NCI-H1417 treated with DMSO at 0.1 percent for 48 hours (cell line): ENCODE results near the gene KLC4.
A peak's percentile ranks its signal among the peaks of the same experiment; 100 is the strongest.
"Not testable (repeated sequence)": the region's sequence is repeated elsewhere in the genome, so short reads cannot be mapped to it uniquely, and the experiment has no call there.

ENCODE experiments used
- DNase-seq: peaks from one replicate; lab custom pipeline; 2025; lab: John Stamatoyannopoulos, UW

KLC4 gene

DNA sequence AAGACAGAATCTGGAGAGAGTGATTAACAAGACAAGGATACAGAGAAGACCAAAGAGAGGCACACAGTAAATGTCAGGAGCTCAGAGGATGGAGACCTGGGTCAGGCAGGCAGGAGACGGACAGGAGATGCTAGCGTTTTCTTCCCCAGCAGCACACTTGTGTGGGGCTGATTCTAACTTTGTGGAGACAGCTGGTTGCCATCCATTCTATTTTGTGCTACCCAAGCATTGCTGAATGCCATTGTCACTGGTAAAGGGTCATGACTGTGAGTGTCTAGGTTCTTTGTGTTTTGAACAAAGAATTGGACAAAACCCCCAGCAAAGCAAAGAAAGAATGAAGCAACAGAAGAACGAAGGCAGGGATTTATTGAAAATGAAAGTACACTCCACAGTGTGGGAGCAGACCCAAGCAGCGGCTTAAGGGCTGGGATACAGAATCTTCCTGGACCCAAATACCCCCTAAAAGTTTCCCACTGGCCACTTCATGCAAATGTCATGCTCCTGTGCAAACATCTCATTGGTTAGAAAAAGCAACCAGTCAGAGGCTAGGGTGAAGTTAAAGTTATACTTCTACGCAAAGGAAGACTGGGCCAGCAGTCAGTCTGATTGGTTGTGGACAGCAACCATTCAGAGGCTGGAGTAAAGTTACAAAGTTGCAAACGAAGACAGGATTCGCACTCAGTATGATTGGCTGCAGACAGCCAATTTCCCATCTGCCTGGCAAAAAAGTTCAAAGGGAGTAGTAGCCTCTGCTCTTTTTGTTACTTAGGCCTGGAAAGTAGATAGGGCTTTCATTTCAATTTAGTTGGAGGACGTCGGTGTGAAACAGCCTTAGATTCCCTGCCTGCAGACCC lies 34.2 kb downstream of the KLC4 start:
- DNase-seq = no peak

DNA sequence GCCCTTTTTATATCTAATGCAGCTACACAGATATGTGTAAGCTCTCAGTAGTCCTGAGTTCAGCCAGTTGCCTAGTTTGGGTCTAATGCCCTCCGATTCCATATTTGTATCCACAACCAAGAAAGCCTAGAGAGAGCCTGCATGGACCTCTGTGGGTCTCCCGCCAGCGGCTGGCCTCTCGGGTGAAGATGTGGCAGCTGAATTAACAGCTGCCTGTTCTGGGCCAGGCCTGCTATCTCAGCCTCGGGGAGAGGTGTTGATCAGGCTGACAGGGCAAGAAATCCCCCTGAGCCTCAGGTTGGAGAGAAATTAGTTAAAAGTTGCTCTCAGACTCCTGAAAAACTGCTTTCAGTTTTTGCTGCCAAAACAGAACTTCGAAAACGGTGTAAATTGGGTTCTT lies 36.5 kb downstream of the KLC4 start:
- DNase-seq = no peak

DNA sequence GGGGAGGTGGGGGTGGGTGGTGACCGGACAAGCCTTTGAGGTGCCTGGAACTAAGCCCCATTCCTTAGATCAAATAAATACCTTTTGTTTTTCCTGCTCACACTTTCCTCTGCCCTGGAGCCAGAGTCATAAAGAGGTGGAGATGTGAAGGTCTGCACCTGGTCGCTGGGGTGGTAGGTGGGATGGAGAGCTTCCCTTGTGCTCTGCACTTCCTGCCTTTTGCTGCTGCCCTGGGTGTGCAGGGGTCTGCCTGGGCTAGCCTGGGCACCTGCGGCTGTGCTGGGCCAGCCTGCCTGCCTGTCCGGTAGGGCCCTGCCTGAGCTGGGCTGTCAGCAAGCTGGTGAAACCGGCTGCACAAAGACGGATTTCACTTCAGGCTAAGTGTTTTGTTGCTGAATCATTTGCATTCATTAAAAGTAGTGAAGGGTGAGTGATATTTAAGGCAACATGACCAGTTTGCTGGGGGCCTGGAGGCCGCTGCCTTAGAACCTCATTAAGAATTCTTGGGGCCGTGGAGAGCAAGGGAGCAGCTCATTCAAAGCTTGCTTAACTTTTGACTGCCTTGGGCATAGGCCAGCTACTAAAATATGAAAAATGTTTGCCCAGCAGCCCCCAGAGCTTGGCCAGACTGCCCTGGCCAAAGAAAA lies 37.1 kb downstream of the KLC4 start:
- no peak for DNase-seq

DNA sequence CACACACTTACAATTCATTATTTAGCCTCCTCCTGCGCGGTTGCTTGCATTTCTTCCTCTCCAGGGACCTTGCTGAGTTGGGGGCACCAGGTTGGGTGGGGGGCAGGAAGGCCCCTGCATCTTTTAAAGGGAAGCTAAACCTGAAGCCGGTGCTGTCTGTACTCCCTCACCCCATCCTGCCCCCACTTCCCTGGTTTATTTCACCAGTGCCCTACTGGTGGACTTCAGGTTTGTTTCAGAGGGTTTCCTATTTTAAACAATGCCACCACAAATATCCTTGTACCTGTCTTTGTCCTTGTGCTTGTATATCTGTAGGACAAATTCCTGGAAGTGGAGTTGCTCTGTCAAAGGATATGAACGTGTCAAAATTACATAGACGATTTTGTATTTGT lies 37.7 kb downstream of the KLC4 start:
- no peak for DNase-seq

DNA sequence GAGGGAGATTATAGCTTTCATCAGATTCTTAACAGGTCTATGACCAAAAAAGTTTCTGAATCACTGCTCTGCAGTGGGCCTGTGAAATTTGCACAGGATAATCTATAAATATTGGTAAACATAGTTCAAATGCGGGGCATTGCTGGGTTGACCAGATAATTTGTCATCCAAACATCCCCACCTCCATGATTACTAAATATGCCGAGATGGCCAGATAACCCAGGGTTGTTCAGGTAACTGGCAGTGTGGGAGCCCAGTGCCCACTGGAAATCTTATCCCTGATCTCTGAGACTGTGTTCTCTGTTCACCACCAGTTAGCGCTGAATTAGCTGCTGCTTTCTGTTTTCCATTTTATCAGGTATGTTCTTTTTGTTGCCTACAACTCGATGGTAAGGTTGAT lies 38.1 kb downstream of the KLC4 start:
- no peak for DNase-seq

DNA sequence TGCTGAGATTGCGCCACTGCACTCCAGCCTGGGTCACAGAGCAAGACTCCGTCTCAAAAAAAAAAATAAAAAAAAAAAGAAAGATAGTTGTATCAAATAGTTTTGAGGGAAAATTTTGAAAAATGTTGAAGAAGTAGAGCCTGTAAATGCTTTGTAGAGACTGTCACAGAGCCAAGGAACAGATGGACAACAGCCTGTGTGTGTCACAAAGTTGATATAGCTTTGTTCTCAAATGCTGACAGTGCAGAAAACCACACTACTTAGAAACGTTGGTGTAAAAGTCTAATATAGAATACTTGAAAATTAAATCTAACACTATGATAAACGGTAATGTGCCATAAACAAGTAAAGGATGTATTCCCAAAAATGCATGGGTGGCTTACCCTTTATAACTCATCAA lies 42.1 kb downstream of the KLC4 start:
- DNase-seq = no peak

DNA sequence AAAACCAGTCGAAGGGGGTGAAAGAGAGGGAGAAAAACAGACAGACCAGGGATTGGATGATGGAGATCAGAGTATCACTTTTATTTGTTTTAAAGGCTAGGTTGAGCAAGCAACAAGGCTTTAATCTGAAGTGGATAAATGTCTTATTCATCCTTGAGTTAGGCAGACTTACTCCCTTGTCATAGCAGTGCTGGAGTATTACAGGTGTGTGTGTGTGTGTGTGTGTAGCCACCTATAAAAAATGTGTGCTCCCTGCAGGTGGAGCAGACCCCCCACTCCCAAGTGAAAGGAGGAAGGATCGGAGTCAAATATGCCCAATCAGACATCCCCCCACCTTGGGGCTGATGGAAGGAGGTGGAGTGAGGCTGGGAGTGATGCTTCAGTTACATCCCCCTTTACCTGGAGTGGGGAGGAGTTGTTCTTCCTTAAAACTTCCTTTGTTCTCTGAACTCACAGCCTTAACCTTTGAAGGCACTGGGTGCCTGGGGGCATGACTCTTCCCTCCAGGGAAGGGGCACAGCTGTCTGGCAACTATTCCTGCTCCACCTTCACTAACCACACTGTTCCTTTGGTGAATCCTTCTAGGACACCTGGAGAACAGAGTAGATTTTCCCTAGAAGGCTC lies 43.9 kb downstream of the KLC4 start:
- no peak for DNase-seq

DNA sequence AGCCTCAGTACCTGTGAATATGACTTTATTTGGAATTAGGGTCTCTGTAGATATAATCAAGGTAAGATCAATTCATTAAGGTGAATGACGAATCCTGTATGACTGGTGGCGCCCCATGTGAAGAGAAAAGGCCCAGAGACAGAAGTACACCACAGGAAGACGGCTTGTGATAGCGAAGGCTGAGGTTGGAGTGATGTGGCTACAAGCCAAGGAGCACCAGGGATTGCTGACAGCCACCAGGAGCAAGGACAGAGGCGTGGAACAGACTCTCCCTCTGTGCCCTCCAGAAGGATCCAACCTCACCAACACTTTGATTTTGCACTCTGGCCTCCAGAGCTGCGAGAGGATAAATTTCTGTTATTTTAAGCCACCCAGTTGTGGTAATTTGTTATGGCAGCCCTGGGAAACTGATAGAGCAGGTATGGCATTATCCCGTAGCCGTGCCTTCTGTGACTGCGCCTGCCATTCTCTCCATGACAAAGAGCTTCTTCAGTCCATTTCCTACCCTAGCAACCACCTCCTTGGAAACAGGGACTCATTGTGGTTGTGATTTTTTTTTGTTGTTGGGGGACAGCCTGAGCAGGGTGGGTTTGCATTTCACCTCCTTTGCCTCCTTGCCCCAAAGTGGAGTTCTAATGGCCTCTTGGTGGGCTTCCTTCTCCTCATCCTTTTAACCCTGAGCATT lies 46.2 kb downstream of the KLC4 start:
- DNase-seq = no peak

DNA sequence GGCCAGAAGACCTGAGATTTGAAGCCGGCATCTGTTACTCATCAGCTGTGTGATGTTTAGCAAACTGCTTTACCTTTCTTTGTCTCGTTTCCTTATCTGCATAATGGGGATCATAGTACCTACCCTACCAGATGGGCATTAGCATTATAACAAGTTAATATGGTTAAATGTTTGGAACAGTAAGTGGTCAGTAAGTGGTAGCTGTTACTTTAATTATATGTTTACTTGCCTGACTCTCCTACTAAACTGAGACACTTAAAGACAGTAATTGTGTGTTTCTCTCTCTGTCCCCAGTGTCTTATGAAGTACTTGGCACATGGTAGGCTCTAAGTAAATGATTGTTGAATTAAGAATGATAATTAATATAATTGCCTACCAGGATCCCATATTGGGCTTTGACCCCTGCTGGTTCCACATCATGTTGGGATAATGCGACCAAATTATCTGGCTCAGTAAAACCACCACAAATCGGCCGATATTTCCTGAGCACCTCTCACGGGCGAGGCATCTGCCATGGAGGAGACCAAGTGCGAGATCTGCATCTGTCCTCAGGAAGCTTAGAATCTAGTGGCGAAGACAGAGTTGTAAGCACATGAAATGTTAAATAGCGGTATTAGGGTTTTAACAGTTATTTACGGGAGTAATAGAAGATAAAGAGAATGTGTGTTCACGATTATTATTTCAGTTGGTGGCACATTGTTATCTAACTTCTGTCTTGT lies 48.1 kb downstream of the KLC4 start:
- peak; percentile 80 for DNase-seq

DNA sequence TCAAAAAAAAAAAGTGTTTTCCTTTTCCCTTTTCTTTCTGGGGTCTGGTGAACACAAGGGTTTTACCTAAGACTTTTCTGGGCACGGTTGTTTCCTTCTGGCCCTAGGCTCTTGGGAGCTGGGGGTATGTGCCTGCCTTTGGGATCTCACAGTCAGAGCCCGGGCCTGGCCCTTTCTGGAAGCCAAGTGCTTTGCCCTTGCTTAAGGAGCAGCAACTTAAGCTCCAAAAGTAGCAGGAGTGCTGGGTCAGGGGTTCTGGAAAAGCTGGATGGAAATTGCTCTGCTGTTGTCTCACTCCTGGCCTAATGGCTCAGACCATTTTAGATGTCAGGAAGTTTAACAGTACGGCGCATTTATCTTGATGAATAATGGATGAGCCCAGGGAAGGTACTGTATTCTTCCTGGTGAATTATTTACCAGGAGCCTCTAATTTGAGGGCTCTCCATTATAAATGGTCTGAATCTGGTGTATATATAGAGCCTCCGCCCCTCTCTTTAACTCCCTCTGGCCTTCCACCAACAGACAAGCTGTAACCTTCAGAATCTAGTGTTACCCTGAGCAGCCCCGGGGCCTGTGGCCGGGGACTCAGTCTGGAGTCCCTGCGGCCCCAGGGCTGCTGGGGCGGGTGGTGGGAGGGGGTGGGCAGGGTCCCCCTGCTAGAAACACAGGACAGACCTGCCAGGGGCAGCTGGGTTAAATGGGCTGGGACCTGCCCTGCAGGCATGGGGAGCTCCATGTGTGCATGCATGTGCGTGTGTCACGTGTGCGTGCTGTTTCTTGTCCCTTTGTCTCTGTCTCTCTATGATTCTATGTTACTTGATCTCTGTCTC lies 54.2 kb downstream of the KLC4 start:
- no peak for DNase-seq

DNA sequence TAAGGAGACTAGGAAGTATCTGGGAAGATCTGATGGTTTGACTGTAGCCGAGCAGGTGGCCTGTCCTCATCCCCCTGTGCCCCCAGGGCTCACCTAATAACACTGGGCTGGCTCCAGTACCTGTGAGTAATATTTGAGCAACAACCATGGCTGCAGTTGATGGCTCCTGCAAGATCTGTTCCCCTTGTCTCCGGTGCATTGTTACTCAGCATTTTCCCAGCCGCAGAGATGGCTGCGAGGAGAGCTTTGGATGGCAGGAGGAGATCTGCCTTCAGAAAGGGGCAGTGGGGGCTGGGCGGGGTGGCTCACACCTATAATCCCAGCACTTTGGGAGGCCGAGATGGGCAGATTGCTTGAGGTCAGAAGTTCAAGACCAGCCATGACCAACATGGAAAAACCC lies 55.9 kb downstream of the KLC4 start:
- DNase-seq = no peak

DNA sequence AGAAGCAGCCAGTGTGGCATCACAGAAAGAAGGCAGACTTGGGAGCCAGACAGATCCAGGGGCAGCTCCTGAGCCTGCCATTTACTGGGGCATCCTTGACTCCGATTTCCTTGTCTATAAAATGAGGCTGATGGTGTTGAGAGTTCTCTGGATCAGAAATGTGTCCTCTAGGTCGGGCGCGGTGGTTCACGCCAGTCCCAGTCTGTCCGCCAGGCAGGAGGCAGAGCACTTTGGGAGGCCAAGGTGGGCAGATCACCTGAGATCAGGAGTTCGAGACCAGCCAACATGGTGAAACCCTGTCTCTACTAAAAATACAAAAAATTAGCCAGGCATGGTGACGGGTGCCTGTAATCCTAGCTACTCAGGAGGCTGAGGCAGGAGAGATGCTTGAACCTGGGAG lies 58.0 kb downstream of the KLC4 start:
- DNase-seq = not testable (repeated sequence)

DNA sequence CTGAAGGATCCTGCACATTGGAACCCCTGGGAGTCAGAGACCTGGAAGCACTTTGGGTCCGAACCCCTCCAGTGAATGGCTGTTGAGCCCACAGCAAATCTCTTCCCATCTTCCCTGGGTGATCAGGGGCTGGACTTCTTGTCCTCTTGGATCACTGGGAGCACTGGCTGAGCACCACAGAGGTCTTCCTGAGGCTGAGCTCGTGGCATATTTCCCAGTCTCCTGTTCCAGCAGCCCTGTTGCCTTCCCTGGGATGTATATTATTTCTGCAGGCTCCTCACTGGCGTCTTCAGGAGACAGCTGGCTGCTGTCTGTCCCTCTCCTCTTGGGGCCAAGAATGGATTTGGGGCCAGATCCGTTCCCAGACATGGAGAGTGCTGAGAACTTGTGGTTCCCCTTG lies 60.1 kb downstream of the KLC4 start:
- no peak for DNase-seq

DNA sequence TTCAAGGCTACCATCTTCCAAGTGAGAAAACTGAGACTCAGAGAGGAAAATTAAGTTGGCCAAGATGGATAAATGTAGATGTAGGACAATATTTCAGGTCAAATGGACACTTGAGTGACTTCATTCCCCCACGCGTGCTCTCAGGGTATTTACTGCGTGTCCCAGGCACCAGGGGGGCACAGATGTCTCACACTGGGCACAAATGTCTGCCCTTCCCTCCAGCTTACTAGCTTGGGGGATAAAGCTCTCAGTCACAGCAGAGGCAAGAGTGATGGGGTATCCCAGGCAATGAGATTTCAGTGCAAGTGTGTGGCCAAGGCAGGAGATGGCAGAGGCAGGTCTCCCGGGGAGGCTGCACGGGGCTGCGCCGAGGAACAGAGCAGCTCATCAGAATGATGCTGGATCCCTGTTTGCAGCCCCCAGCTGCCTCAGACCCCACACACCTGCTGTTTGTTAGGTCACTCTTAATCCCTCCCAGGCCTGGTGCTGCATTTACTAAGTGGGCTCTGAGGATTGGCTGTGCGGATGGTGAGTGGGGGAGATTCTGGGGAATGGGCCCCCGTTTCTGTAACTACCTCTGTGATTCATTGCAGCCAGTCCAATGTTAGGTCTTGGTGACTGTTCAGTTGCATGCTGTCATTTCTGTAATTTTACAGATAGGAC lies 60.8 kb downstream of the KLC4 start:
- DNase-seq = no peak

DNA sequence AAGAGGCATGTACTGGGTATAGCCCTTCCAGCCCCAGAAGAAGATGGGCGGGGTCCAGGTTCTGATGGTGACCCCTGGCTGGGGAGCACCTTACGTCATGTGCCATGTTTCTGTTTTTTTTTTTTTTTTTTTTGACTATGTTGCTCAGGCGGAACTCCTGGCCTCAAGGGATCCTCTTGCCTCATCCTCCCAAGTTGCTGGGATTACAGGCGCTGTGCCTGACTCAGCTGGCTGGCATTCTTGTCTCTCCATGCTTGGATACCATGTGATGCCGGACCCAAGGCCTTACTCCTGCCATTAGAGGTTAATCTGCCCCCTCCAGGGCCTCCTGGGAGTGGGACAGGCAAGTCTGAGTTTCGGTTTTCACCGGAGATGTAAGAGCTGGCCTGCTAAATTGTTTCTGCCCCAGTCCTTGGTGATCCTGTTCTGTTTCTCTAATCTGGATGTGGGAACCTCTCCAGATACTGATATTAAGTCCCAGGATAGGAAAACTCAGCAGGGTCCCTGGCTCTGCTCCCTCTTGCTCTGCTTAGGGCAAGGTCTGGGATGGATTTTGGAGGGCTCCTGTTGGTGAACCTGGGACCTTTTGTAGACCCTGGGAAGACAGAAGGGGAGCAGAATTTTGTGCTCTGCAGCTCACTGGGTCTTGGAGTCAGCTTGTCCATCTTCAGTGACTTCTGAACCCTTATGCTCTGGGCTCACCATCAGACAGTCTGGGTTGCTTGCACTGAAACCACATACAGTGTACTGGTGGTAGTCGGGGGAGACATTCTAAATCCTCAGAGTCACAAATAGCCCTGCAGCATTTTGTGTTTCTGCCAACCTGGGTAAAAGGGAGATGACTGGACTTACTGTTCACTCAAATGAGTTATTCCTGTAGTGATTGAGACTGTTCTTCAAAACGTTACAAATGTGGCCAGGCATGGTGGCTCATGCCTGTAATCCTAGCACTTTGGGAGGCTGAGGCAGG lies 61.8 kb downstream of the KLC4 start:
- DNase-seq = no peak

DNA sequence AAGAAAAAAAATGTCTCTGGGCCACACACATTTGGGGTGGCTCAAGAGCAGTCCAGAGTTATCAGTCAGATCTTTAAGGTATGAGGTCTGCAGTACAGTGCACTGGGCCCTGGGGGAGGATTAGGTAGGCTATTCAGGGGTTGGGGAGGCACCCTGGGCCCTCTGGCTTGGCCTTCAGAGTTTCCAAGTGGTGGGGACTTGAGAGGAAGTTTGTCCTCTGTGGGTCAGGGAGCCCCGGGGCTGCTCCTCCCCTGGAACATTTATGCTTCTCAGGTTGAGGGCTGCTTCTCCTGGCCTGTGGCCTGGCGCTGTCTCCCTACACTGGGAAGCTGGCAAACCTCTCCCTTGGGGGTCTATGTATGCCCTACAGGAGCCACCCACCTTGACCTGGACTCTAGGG lies 62.7 kb downstream of the KLC4 start:
- no peak for DNase-seq

DNA sequence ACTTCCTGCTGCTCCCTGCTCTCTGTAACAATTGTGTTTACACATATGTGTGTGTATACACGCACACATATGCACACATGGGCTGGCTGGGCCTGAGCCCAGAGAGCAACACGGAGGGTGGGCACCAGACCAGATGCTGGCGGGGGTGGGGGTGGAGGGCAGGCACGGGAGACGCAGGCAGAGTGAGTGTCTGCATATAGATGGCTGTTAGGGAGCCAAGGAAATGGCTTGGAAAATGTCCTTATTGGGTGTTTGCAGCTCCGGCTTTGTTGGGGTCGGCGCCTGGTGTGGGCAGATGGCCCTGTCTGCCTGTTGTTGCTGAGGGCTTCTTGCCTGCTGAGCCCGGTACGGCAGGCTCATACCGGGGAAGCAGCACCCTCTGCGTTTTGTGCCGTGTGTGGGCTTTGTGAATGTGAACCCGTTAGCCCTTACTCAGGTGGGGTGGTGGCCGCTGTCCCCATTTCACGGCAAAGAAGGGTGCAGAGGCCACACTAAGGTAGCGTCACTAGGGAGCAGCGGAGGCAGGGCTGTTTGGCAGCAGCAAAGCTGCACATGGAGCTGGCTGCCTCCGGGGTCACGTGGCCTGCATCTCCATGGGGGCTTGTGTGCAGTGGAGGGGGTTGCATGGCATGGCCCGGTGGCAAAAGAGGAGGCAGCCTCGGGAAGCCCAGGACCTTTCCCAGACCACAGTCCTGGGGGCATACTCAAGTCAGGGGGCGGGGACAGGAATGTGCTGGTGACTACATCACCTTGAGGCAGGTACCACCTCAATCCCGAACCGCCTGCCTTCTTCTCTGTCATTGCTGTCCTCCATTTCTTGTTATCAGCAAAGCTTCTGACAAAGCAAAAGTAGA lies 64.3 kb downstream of the KLC4 start:
- DNase-seq = no peak

DNA sequence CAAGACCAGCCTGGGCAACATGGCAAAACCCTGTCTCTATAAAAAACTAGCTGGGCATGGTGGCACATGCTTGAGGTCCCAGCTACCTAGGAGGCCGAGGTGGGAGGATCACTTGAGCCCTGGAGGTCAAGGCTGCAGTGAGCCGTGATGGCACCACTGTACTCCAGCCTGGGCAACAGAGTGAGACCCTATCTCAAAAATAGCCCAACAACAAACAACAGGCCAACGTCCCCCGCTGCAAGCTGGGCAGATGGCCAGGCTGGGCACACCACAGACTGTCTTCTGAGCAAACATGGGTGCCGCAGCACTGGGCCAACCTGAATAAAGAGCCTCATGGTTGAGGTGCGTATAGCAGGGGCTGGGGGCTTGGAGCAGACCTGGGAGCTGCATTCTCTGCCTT lies 65.0 kb downstream of the KLC4 start:
- DNase-seq = no peak
